ENCODE results near the gene ROR1.

ROR1 gene

GRCh38 chr1:63914241-63914640 is 140.4 kb downstream of the ROR1 start:
- no peaks in the 10 kb centered on the region for H3K4me1 ChIP-seq (ENCODE audit: control insufficient read depth, insufficient read depth, low read length, poor library complexity, severe bottlenecking)
- H3K27me3 ChIP-seq (replicated peaks; ENCODE audit: control insufficient read depth, insufficient read depth, low read length, poor library complexity, severe bottlenecking): no peaks in the 10 kb centered on the region
- no peak overlapping the region for H3K27ac ChIP-seq (ENCODE audit: insufficient read depth, low read length, poor library complexity, severe bottlenecking)
- no peaks in the 10 kb centered on the region for H3K36me3 ChIP-seq (ENCODE audit: control insufficient read depth, insufficient read depth, low read length)
- H3K9me3 ChIP-seq (ENCODE audit: control insufficient read depth, low read length): no peaks in the 10 kb centered on the region
- no peak for DNase-seq
- H3K4me3 ChIP-seq (ENCODE audit: insufficient read depth, low read depth, low read length, poor library complexity, severe bottlenecking): no peak overlapping the region

- Histone ChIP-seq H3K27ac (ENCODE audit: insufficient read depth, low read length, poor library complexity, severe bottlenecking) (no peak overlapping the region), H3K4me1 (ENCODE audit: control insufficient read depth, insufficient read depth, low read length, poor library complexity, severe bottlenecking) (no peaks in the 10 kb centered on the region), H3K27me3 (replicated peaks; ENCODE audit: control insufficient read depth, insufficient read depth, low read length, poor library complexity, severe bottlenecking) (no peaks in the 10 kb centered on the region), H3K36me3 (ENCODE audit: control insufficient read depth, insufficient read depth, low read length) (no peaks in the 10 kb centered on the region), H3K9me3 (ENCODE audit: control insufficient read depth, low read length) (no peaks in the 10 kb centered on the region), H3K4me3 (ENCODE audit: insufficient read depth, low read depth, low read length, poor library complexity, severe bottlenecking) (no peak overlapping the region)
- no peak for DNase-seq
These were observed 140.9 kb downstream of the ROR1 start for GRCh38 chr1:63914706-63915105.

- no peak for DNase-seq
- H3K27me3 ChIP-seq (replicated peaks; ENCODE audit: control insufficient read depth, insufficient read depth, low read length, poor library complexity, severe bottlenecking): no peaks in the 10 kb centered on the region
- H3K4me3 ChIP-seq (ENCODE audit: insufficient read depth, low read depth, low read length, poor library complexity, severe bottlenecking): no peak overlapping the region
- H3K4me1 ChIP-seq (ENCODE audit: control insufficient read depth, insufficient read depth, low read length, poor library complexity, severe bottlenecking): no peaks in the 10 kb centered on the region
- no peaks in the 10 kb centered on the region for H3K36me3 ChIP-seq (ENCODE audit: control insufficient read depth, insufficient read depth, low read length)
- no peaks in the 10 kb centered on the region for H3K9me3 ChIP-seq (ENCODE audit: control insufficient read depth, low read length)
- H3K27ac ChIP-seq (ENCODE audit: insufficient read depth, low read length, poor library complexity, severe bottlenecking): no peak overlapping the region
These were observed 141.3 kb downstream of the ROR1 start for GRCh38 chr1:63915121-63915520.

GRCh38 chr1:63916485-63917360 is 142.9 kb downstream of the ROR1 start:
- no peak overlapping the region for H3K27ac ChIP-seq (ENCODE audit: insufficient read depth, low read length, poor library complexity, severe bottlenecking)
- H3K27me3 ChIP-seq (replicated peaks; ENCODE audit: control insufficient read depth, insufficient read depth, low read length, poor library complexity, severe bottlenecking): no peaks in the 10 kb centered on the region
- DNase-seq: no peak
- H3K4me3 ChIP-seq (ENCODE audit: insufficient read depth, low read depth, low read length, poor library complexity, severe bottlenecking): no peak overlapping the region
- H3K9me3 ChIP-seq (ENCODE audit: control insufficient read depth, low read length): no peaks in the 10 kb centered on the region
- no peaks in the 10 kb centered on the region for H3K36me3 ChIP-seq (ENCODE audit: control insufficient read depth, insufficient read depth, low read length)
- no peaks in the 10 kb centered on the region for H3K4me1 ChIP-seq (ENCODE audit: control insufficient read depth, insufficient read depth, low read length, poor library complexity, severe bottlenecking)

- Histone ChIP-seq H3K9me3 (ENCODE audit: control insufficient read depth, low read length) (no peaks in the 10 kb centered on the region), H3K4me3 (ENCODE audit: insufficient read depth, low read depth, low read length, poor library complexity, severe bottlenecking) (no peak overlapping the region), H3K27ac (ENCODE audit: insufficient read depth, low read length, poor library complexity, severe bottlenecking) (no peak overlapping the region), H3K4me1 (ENCODE audit: control insufficient read depth, insufficient read depth, low read length, poor library complexity, severe bottlenecking) (no peaks in the 10 kb centered on the region), H3K27me3 (replicated peaks; ENCODE audit: control insufficient read depth, insufficient read depth, low read length, poor library complexity, severe bottlenecking) (no peaks in the 10 kb centered on the region), H3K36me3 (ENCODE audit: control insufficient read depth, insufficient read depth, low read length) (no peaks in the 10 kb centered on the region)
- peak in 1 of 3 donors; percentile 1 for DNase-seq
These were observed 144.0 kb downstream of the ROR1 start for GRCh38 chr1:63917571-63918417.

GRCh38 chr1:63918418-63918945 is 144.7 kb downstream of the ROR1 start:
- no peak for DNase-seq
- Histone ChIP-seq H3K36me3 (ENCODE audit: control insufficient read depth, insufficient read depth, low read length) (no peaks in the 10 kb centered on the region), H3K27me3 (replicated peaks; ENCODE audit: control insufficient read depth, insufficient read depth, low read length, poor library complexity, severe bottlenecking) (no peaks in the 10 kb centered on the region), H3K4me1 (ENCODE audit: control insufficient read depth, insufficient read depth, low read length, poor library complexity, severe bottlenecking) (no peaks in the 10 kb centered on the region), H3K27ac (ENCODE audit: insufficient read depth, low read length, poor library complexity, severe bottlenecking) (no peak overlapping the region), H3K4me3 (ENCODE audit: insufficient read depth, low read depth, low read length, poor library complexity, severe bottlenecking) (no peak overlapping the region), H3K9me3 (ENCODE audit: control insufficient read depth, low read length) (no peaks in the 10 kb centered on the region)

- Histone ChIP-seq H3K36me3 (ENCODE audit: control insufficient read depth, insufficient read depth, low read length) (no peaks in the 10 kb centered on the region), H3K27ac (ENCODE audit: insufficient read depth, low read length, poor library complexity, severe bottlenecking) (no peak overlapping the region), H3K4me1 (ENCODE audit: control insufficient read depth, insufficient read depth, low read length, poor library complexity, severe bottlenecking) (no peaks in the 10 kb centered on the region), H3K9me3 (ENCODE audit: control insufficient read depth, low read length) (no peaks in the 10 kb centered on the region), H3K27me3 (replicated peaks; ENCODE audit: control insufficient read depth, insufficient read depth, low read length, poor library complexity, severe bottlenecking) (no peaks in the 10 kb centered on the region), H3K4me3 (ENCODE audit: insufficient read depth, low read depth, low read length, poor library complexity, severe bottlenecking) (no peak overlapping the region)
- no peak for DNase-seq
These were observed 146.6 kb downstream of the ROR1 start for GRCh38 chr1:63920154-63921117.

- H3K27me3 ChIP-seq (replicated peaks; ENCODE audit: control insufficient read depth, insufficient read depth, low read length, poor library complexity, severe bottlenecking): no peaks in the 10 kb centered on the region
- H3K27ac ChIP-seq (ENCODE audit: insufficient read depth, low read length, poor library complexity, severe bottlenecking): no peak overlapping the region
- no peak overlapping the region for H3K4me3 ChIP-seq (ENCODE audit: insufficient read depth, low read depth, low read length, poor library complexity, severe bottlenecking)
- no peak for DNase-seq
- no peaks in the 10 kb centered on the region for H3K9me3 ChIP-seq (ENCODE audit: control insufficient read depth, low read length)
- H3K36me3 ChIP-seq (ENCODE audit: control insufficient read depth, insufficient read depth, low read length): no peaks in the 10 kb centered on the region
- H3K4me1 ChIP-seq (ENCODE audit: control insufficient read depth, insufficient read depth, low read length, poor library complexity, severe bottlenecking): no peaks in the 10 kb centered on the region
These were observed 147.5 kb downstream of the ROR1 start for GRCh38 chr1:63921359-63921758.

- no peak overlapping the region for H3K4me3 ChIP-seq (ENCODE audit: insufficient read depth, low read depth, low read length, poor library complexity, severe bottlenecking)
- no peaks in the 10 kb centered on the region for H3K9me3 ChIP-seq (ENCODE audit: control insufficient read depth, low read length)
- no peaks in the 10 kb centered on the region for H3K4me1 ChIP-seq (ENCODE audit: control insufficient read depth, insufficient read depth, low read length, poor library complexity, severe bottlenecking)
- DNase-seq: no peak
- no peak overlapping the region for H3K27ac ChIP-seq (ENCODE audit: insufficient read depth, low read length, poor library complexity, severe bottlenecking)
- no peaks in the 10 kb centered on the region for H3K27me3 ChIP-seq (replicated peaks; ENCODE audit: control insufficient read depth, insufficient read depth, low read length, poor library complexity, severe bottlenecking)
- no peaks in the 10 kb centered on the region for H3K36me3 ChIP-seq (ENCODE audit: control insufficient read depth, insufficient read depth, low read length)
These were observed 148.0 kb downstream of the ROR1 start for GRCh38 chr1:63921802-63922201.
